ENCODE data around the gene EGR1.

The EGR1 gene

DNA sequence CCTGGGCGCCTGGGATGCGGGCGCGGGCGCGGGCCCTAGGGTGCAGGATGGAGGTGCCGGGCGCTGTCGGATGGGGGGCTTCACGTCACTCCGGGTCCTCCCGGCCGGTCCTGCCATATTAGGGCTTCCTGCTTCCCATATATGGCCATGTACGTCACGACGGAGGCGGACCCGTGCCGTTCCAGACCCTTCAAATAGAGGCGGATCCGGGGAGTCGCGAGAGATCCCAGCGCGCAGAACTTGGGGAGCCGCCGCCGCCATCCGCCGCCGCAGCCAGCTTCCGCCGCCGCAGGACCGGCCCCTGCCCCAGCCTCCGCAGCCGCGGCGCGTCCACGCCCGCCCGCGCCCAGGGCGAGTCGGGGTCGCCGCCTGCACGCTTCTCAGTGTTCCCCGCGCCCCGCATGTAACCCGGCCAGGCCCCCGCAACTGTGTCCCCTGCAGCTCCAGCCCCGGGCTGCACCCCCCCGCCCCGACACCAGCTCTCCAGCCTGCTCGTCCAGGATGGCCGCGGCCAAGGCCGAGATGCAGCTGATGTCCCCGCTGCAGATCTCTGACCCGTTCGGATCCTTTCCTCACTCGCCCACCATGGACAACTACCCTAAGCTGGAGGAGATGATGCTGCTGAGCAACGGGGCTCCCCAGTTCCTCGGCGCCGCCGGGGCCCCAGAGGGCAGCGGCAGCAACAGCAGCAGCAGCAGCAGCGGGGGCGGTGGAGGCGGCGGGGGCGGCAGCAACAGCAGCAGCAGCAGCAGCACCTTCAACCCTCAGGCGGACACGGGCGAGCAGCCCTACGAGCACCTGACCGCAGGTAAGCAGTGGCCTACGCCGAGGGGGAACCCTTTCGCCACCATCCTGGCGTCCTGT is at the start of gene EGR1:
TSS of gene EGR1 (plus strand) at position 219 of the 864 bp plus-strand sequence. CDS start at position 502, 283 bp downstream.
- no peak for TF ChIP-seq Cebpa-rat (IDR thresholded peaks at IDR 0.05)
- H3K9ac ChIP-seq, result peak within 1 kb of the TSS; percentile 92
- H3K9me3 ChIP-seq, result no peaks in the 10 kb centered on the region
- peaks cover 37% of the 10 kb centered on the region for H4K20me1 ChIP-seq
- peak within 1 kb of the TSS; percentile 98 for H3K4me2 ChIP-seq
- peaks cover 17% of the 10 kb centered on the region; the same call in 1 of the 2 replicates for H3K36me3 ChIP-seq
- peak within 1 kb of the TSS; percentile 96 for H3K27ac ChIP-seq
- peaks cover 45% of the 10 kb centered on the region for H3K4me1 ChIP-seq
- peaks cover 21% of the 10 kb centered on the region for H3K27me3 ChIP-seq
- H3K4me3 ChIP-seq, result peak within 1 kb of the TSS; percentile 80

DNA sequence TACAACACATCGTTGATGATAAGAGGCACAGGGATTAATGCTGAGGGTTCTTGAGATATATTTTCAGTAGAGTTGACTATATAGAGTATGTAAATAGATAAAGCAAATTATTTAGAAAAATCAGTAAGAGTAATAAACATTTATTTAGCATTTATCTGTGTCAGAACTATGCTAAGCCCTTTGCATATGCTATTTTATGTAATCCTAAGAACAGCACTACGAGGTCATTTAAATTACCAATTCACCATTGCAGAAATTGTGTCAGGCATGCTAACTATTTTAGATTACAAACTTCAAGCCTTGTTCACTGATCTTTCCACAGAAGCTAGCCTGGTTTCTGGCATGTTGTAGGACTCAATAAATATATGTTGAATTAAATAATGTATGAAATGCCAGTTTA is 46.8 kb upstream of the EGR1 start:
- no peaks in the 10 kb centered on the region for H3K4me1 ChIP-seq
- no peak for TF ChIP-seq Cebpa-rat (IDR thresholded peaks at IDR 0.05)
- H3K9me3 ChIP-seq, result no peaks in the 10 kb centered on the region
- H4K20me1 ChIP-seq, result no peaks in the 10 kb centered on the region
- H3K36me3 ChIP-seq, result peaks cover 99% of the 10 kb centered on the region
- H3K27me3 ChIP-seq, result no peaks in the 10 kb centered on the region
- no peak overlapping the region for H3K4me3 ChIP-seq
- H3K9ac ChIP-seq, result no peak overlapping the region
- no peak overlapping the region for H3K27ac ChIP-seq
- no peak overlapping the region for H3K4me2 ChIP-seq

DNA sequence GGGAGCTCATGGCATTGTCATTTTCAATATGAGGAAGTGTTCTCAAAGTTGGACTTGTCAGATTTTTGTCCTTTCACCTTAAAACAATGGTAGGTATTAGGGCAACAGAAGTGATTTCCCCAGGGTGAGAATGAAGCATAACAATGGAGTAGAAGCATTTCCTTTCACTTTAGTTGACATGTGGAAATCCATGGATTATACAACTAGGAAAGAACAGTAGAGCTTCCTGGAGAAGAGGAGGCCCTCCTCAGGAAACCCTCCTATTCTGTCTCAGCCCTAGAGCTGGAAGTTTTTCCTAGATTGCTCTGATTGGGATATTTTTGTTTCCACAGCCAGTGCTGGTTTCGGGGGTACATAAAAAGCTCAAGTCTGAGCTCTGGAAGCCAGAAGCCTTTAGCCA is 40.2 kb upstream of the EGR1 start:
- Histone ChIP-seq H3K4me1 (no peaks in the 10 kb centered on the region), H3K27ac (no peak overlapping the region), H3K9me3 (no peaks in the 10 kb centered on the region), H3K4me3 (no peak overlapping the region), H3K27me3 (no peaks in the 10 kb centered on the region), H3K9ac (no peak overlapping the region), H3K4me2 (no peak overlapping the region), H3K36me3 (peaks cover 100% of the 10 kb centered on the region), H4K20me1 (no peaks in the 10 kb centered on the region; the same call in 1 of the 2 replicates)
- no peak for TF ChIP-seq Cebpa-rat (IDR thresholded peaks at IDR 0.05)

DNA sequence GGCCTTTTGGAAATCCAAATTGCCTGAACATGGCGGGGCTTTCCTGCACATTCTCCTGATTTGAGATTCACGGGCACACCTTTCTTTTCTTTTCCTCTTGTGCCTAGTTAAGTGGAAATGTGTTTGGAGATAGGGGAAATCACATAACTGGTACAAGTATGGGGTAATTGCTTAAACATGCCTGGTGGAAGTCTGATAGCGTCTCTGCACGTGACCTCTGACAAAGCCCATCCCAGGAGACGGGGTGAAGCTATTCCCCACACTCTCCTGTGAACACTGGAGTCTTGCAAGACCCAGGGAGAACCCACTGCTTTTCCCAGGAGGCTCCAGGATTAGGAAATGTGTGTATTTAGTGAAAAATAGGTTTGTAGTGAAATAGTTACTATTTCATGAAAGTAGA is 29.3 kb upstream of the EGR1 start:
- H3K4me3 ChIP-seq, result no peak overlapping the region
- no peaks in the 10 kb centered on the region for H3K27me3 ChIP-seq
- peaks cover 26% of the 10 kb centered on the region for H3K4me1 ChIP-seq
- no peak overlapping the region for H3K27ac ChIP-seq
- peaks cover 17% of the 10 kb centered on the region for H4K20me1 ChIP-seq
- TF ChIP-seq Cebpa-rat (IDR thresholded peaks at IDR 0.05), result no peak
- H3K9me3 ChIP-seq, result no peaks in the 10 kb centered on the region
- H3K9ac ChIP-seq, result no peak overlapping the region
- no peak overlapping the region for H3K4me2 ChIP-seq
- peaks cover 67% of the 10 kb centered on the region for H3K36me3 ChIP-seq

DNA sequence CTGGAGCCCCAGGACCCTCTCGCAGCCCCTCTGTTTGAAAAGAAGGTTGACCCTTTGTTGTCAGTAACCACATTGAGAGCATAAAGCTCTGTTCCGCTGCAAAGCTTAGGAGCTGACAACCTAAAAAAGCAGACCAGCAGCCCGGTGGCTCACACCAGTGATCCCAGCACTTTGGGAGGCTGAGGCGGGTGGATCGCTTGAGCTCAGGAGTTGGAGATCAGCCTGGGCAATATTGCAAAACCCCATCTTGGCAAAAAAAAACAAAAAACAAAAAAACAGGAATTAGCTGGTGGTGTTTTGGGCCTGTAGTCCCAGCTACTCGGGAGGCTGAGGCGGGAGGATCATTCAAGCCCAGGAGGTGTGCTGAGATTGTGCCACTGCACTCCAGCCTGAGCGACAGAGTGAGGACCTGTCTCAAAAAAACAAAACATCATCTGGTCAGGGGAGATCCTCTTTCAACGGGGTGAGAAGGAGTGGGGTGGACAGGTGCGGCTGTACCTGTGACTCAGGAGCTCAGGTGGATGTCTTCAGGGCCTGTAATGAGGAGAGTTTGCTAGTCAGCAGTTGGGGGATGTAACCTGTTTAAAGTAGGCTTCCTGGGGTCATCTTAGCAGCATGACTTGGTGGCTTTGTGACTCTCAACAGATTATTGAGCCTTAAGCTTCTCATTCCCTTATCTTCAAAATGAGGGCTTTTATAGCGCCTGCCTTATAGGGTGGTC is 27.1 kb upstream of the EGR1 start:
- no peaks in the 10 kb centered on the region for H3K9me3 ChIP-seq
- no peak for TF ChIP-seq Cebpa-rat (IDR thresholded peaks at IDR 0.05)
- 0 out of 2 replicates have a peak overlapping the region, but pooled peaks have one; percentile 35 for H3K27ac ChIP-seq
- H3K9ac ChIP-seq, result peak overlapping the region; percentile 73
- peaks cover 17% of the 10 kb centered on the region for H4K20me1 ChIP-seq
- H3K4me2 ChIP-seq, result peak overlapping the region; percentile 89
- H3K4me3 ChIP-seq, result peak overlapping the region; percentile 70
- H3K36me3 ChIP-seq, result peaks cover 45% of the 10 kb centered on the region
- H3K27me3 ChIP-seq, result no peaks in the 10 kb centered on the region
- H3K4me1 ChIP-seq, result peaks cover 26% of the 10 kb centered on the region

- peaks cover 17% of the 10 kb centered on the region for H4K20me1 ChIP-seq
- H3K4me2 ChIP-seq, result peak within 1 kb of the TSS; percentile 89
- no peaks in the 10 kb centered on the region for H3K27me3 ChIP-seq
- H3K9ac ChIP-seq, result peak within 1 kb of the TSS; percentile 73
- peak within 1 kb of the TSS; percentile 35; the same call in 1 of the 2 replicates for H3K27ac ChIP-seq
- peak within 1 kb of the TSS; percentile 70 for H3K4me3 ChIP-seq
- peaks cover 38% of the 10 kb centered on the region for H3K36me3 ChIP-seq
- no peak for TF ChIP-seq Cebpa-rat (IDR thresholded peaks at IDR 0.05)
- no peaks in the 10 kb centered on the region for H3K9me3 ChIP-seq
- H3K4me1 ChIP-seq, result peaks cover 26% of the 10 kb centered on the region
Observed at GRCh38 chr5:138438724-138439476, 26.4 kb upstream of the EGR1 start, which contains the start of gene REEP2. REEP2 (plus strand) TSS chr5:138439057; CDS start chr5:138439209, 152 bp downstream.

DNA sequence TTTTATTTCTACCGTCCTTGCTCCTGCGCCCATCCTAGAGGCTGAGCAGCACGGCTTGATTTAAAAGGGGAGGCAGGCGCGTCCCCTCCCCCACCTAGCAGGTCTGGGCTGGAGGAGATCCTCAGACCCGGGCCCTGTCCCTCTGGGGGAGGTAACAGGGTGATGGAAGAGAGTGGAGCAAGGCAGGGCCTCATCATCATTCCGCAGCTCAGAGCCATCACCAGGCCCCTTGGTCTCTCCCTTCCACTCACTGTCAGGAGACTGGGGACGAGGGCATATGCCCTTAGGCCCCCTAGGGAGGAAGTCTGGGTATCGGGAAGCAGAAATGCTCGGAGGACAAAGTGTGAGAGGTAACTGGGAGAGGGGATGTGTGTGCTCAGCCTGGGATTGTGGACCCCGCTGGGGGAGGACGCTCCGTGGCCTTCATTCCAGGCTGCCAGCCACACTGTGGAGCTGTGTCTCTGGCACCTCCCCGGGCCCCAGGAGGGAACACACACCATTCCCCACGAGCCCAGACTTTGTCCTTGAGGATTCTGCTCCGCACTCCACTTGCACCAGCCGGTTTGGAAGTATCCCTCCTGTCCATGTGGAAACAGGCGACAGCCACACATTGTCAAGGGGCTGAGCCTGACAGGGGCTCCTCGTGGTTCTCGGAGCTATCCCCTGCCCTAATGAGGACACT is 25.7 kb upstream of the EGR1 start:
- H3K4me3 ChIP-seq, result peak overlapping the region; percentile 70
- H3K27me3 ChIP-seq, result no peaks in the 10 kb centered on the region
- peaks cover 17% of the 10 kb centered on the region for H4K20me1 ChIP-seq
- H3K4me1 ChIP-seq, result peaks cover 26% of the 10 kb centered on the region
- peak overlapping the region; percentile 73 for H3K9ac ChIP-seq
- H3K36me3 ChIP-seq, result peaks cover 31% of the 10 kb centered on the region
- peak overlapping the region; percentile 89 for H3K4me2 ChIP-seq
- H3K27ac ChIP-seq, result peak overlapping the region; percentile 35; the same call in 1 of the 2 replicates
- TF ChIP-seq Cebpa-rat (IDR thresholded peaks at IDR 0.05), result no peak
- H3K9me3 ChIP-seq, result no peaks in the 10 kb centered on the region

DNA sequence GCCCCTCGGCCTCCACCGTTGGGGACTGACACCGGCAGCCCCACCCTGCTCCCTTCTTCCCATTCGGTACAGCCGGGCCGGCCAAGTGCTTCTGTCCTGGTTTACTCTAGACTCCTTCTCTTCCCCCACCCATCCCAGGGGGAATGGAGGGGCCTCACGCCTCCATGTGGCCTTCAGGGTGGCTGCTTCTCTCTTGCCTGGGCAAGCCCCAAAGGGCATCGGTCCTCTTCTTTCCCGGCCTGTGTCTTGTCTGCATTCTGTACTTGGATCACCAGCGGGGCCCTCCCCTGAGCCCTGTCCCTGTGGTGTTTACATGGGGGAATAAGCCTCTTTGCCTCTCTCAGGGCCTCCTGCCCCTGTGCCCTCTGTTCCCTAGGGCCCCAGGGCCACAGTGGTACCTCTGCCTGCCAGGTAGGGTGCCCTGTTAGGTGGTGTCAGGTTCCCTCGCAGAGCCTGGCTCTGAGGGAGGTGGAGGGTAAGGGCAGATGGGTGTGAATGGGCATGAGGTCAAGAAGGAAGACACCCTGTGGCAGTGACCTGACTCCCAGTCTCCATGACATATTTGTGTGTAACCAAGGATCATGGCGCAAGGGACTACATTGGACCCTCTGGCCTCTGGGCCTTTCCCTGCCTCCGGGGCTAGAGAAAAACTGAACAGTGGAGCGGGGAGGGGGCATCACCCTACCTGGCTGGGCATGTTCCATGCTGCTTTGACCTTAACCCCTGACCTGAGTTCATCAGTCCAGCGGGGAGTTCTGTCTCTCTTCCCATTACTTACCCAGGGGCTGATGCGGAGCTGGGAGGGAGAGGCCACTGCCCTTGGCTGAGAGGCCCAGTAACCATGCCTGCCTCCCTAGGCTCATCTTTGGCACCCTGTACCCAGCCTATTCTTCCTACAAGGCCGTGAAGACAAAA is 24.9 kb upstream of the EGR1 start:
- H3K4me2 ChIP-seq, result peak overlapping the region; percentile 89
- peaks cover 23% of the 10 kb centered on the region for H3K36me3 ChIP-seq
- H3K9me3 ChIP-seq, result no peaks in the 10 kb centered on the region
- peaks cover 26% of the 10 kb centered on the region for H3K4me1 ChIP-seq
- H3K27me3 ChIP-seq, result no peaks in the 10 kb centered on the region
- no peak for TF ChIP-seq Cebpa-rat (IDR thresholded peaks at IDR 0.05)
- no peak overlapping the region for H3K4me3 ChIP-seq
- peak overlapping the region; percentile 73; the same call in 1 of the 2 replicates for H3K9ac ChIP-seq
- peaks cover 17% of the 10 kb centered on the region for H4K20me1 ChIP-seq
- no peak overlapping the region for H3K27ac ChIP-seq
